GM10266 (cell line): ENCODE measurements around the gene AAK1.

ENCODE experiments used
- DNase-seq: peaks from one replicate; pipeline ENCODE4 v3.0.0; 2012; ENCODE audit errors: extremely low spot score
- CTCF ChIP-seq: IDR thresholded peaks from 2 replicates; pipeline ENCODE4 v1.5.1; 2012; ENCODE audit warnings: mild to moderate bottlenecking, low read depth; ENCODE audit not compliant: control insufficient read depth, insufficient read depth; ENCODE audit errors: missing control alignments

Gene AAK1

DNA sequence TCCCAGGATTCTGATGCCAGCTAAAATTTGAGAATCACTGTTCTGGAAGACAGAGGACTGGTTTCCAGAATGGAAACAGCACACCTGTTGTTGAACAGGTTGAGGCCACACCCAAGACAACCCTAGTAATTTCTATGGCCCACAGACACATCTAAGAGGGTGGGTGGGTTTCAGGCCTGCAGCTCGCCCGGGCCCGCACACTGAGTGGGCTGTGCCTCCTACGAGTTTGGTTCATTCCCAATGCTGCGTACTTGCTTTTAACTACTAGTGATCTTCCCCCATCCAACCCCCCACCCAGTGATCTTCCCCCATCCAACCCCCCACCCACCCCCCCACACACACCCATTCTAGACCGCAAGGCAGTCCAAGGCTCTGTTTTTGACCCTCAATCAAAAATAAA, 205.0 kb downstream of the AAK1 start:
- no peak for DNase-seq
- TF ChIP-seq CTCF = no peak

DNA sequence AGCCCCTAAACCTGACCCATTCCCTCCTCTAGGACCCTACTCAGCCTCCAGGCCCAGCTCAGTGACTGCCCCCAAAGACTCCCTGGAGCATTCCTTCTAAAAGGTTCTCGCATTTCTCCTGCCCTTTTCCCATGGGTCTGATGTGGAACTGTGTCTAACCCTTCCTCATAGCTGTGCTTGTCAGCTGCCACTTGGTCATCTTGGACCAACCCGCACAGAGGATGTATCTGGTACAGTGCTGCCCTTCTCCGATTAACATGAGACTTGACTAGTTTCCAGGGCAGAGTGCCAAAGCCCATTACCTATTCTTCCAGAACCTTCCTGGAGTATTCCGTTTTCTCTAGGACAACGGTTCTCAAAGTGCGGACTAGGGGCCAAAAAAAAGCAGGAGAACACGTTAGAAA, 205.8 kb downstream of the AAK1 start:
- DNase-seq = no peak

DNA sequence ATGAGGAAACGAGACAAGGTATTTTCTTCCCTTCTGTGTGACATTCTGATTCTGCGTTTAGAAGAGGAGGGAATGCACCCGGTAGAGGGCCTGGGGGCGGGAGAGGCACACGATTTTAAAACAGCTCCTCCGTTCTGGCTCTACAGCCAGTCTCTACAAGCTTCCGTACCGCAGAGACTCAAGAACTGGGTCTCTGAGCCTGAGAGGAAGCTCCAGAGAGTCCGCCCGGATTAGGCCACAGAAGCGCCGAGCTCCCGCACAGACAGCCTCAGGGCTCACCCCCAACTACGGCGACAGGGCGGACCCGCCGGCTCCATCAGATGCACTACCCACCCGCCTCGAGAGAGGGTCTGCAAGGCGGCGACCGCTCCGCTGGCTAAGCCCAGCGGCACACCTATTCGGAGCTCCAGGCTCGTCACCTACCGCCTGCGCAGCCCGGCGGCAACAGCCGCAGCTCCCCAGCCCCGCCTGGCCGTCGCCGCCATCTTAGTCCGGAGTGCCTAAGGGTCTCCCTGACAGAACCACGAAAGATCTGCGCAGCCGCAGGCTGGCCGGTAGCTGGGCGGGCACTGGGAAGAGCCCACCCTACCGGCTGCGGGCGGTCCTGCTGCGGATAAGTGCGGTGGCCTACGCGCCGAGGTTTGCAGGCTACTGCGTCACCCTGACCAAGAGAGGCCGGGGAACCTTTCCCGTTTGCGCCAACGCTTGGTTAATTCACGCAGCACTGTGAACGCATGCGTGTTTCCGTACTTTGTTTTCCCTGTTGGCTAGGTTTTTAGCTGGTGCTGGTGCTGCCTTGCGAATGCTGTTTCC, 206.4 kb downstream of the AAK1 start, which contains the start of gene NFU1:
NFU1 (minus strand) TSS at position 498 of the 813 bp plus-strand sequence; CDS start at position 485, 13 bp downstream.
- TF ChIP-seq CTCF = peak; percentile 72
- peak; percentile 93 for DNase-seq

More for the DNA sequence above, 205.8 kb downstream of the AAK1 start:
- no peak for TF ChIP-seq CTCF

- no peak for TF ChIP-seq CTCF
- DNase-seq = peak; percentile 28
Observed at GRCh38 chr2:69436596-69436937, 207.0 kb downstream of the AAK1 start.

DNA sequence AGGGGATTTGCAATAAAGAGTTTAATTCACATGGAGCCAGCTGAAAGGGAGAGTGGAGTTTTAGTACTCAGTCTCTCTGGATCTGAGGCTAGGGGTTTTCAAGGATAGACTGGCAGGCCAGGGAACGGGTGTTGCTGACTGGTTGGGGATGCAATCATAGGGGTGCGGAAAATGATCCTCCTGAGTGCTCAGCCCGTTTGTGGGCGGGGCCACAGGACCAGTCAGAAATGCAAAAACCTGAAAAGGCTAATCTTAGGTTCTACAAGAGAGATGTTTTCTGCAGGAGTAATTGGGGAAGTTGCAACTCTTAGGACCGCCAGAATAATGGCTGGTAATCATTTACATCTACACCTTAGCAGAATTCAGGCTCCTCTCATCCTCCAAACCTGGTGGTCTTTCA, 208.8 kb downstream of the AAK1 start:
- no peak for DNase-seq
- TF ChIP-seq CTCF = no peak

- no peak for DNase-seq
- TF ChIP-seq CTCF = no peak
Observed at GRCh38 chr2:69429491-69430183, 213.9 kb downstream of the AAK1 start.

- no peak for DNase-seq
Observed at GRCh38 chr2:69428981-69429380, 214.6 kb downstream of the AAK1 start.

More at GRCh38 chr2:69428981-69429380, 214.6 kb downstream of the AAK1 start:
- no peak for TF ChIP-seq CTCF
